DMS114 treated with DMSO at 0.1 percent for 48 hours (cell line): Measurements from ENCODE around the gene TRIM43.
"Not testable (repeated sequence)": the region's sequence is repeated elsewhere in the genome, so short reads cannot be mapped to it uniquely, and the experiment has no call there.

Experiments
- DNase-seq: peaks from one replicate; lab custom pipeline; 2025; ENCODE audit not compliant: unreplicated experiment; lab: John Stamatoyannopoulos, UW

Gene TRIM43

GRCh38 chr2:95641289-95641575 lies 49.4 kb downstream of the TRIM43 start:
- DNase-seq = not testable (repeated sequence)

GRCh38 chr2:95641787-95642186 lies 50.0 kb downstream of the TRIM43 start:
- DNase-seq = not testable (repeated sequence)

GRCh38 chr2:95642360-95642759 lies 50.6 kb downstream of the TRIM43 start:
- DNase-seq = not testable (repeated sequence)

- not testable (repeated sequence) for DNase-seq
These were observed 51.1 kb downstream of the TRIM43 start for GRCh38 chr2:95642951-95643350.

- not testable (repeated sequence) for DNase-seq
These were observed 53.5 kb downstream of the TRIM43 start for GRCh38 chr2:95645312-95645711.

- not testable (repeated sequence) for DNase-seq
These were observed 54.6 kb downstream of the TRIM43 start for GRCh38 chr2:95646274-95646994.

GRCh38 chr2:95648894-95649544 lies 57.2 kb downstream of the TRIM43 start:
- not testable (repeated sequence) for DNase-seq
